Smooth muscle cell of the brain vasculature (primary cell): ENCODE data around the gene PGR.

ENCODE experiments used
- DNase-seq: peaks from one replicate; pipeline ENCODE4 v3.0.0-alpha.2; 2012; ENCODE audit warnings: low read depth, low spot score

PGR gene

DNA sequence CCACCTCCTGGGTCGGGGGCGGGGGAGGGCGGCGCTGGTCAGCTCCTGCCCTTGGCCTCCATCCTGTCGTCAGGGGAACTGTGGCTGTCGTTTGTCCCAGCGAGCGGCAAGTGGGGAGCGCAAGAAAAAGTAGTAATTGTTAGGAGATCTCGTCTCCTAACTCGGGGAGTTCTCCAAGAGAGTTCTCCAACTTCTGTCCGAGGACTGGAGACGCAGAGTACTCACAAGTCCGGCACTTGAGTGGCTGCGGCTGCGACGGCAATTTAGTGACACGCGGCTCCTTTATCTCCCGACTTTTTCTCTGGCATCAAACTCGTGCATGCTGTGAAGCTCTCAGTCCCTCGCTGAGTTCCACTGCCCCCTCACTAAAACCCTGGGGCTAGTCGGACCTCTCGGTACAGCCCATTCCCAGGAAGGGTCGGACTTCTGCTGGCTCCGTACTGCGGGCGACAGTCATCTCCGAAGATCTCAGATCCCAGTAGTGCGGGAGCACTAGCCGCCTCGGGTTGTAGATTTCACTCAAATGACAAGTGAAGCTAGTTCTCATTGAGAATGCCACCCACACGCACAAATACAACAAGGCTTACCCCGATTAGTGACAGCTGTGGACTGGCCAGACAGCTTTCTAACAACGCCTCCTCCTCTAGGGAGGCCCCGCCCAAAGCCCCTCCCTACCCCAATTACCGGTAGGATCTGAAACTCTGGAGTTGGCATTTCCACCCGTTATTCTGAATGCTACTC lies at the start of gene PGR:
Gene PGR (minus strand): TSS at position 611 of the 741 bp plus-strand sequence. CDS start 743 bp downstream, outside the sequence.
- no peak for DNase-seq

- DNase-seq = no peak
Observed at GRCh38 chr11:101176381-101176780, 46.8 kb upstream of the PGR start.

- no peak for DNase-seq
Observed at GRCh38 chr11:101169944-101170343, 40.3 kb upstream of the PGR start.

GRCh38 chr11:101166038-101166437 lies 36.4 kb upstream of the PGR start:
- DNase-seq = no peak

DNA sequence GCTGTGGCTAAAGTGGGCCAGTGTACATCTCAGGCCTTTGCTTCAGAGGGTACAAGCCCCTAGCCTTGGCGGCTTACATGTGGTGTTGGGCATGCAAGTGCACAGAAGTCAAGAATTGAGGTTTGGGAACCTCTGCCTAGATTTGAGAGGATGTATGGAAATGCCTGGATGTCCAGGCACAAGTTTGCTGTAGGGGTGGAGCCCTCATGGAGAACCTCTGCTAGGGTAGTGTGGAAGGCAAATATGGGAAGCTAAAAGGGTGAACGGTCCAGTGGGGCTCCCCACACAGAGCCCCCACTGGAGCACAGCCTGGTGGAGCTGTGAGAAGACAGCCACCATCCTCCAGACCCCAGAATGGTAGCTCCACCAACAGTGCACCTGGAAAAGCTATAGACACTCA lies 28.5 kb upstream of the PGR start:
- no peak for DNase-seq

GRCh38 chr11:101138245-101138930 lies 8.8 kb upstream of the PGR start:
- no peak for DNase-seq

GRCh38 chr11:101133190-101133589 lies 3.6 kb upstream of the PGR start:
- no peak for DNase-seq

DNA sequence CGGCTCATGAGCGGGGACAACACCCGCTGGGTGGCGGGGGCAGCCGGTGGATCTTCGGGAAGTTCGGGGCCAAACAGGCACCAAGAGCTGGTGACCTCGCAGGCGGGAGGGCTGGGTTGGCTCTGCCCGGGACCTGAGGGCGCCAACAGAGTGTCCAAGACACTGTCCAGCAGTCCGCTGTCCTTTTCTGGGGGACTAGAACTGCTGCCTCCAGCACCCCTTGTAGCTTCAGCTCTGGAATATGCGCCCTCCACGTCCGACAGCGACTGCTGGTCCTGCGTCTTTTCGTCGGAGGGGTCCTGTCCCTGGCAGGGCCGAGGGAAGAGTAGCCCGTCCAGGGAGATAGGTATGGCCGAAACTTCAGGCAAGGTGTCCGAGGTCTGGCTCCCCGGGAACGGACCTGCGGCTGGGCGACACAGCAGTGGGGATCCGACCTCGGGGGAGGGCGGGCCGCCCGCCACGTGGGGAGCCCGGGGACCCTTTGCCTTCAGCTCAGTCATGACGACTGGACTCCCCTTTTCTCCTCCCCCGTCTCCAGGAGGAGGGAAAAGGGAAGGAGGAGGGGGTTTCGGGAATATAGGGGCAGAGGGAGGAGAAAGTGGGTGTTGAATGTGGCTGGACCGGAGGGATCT lies 926 bp downstream of the PGR start:
- DNase-seq = no peak

DNA sequence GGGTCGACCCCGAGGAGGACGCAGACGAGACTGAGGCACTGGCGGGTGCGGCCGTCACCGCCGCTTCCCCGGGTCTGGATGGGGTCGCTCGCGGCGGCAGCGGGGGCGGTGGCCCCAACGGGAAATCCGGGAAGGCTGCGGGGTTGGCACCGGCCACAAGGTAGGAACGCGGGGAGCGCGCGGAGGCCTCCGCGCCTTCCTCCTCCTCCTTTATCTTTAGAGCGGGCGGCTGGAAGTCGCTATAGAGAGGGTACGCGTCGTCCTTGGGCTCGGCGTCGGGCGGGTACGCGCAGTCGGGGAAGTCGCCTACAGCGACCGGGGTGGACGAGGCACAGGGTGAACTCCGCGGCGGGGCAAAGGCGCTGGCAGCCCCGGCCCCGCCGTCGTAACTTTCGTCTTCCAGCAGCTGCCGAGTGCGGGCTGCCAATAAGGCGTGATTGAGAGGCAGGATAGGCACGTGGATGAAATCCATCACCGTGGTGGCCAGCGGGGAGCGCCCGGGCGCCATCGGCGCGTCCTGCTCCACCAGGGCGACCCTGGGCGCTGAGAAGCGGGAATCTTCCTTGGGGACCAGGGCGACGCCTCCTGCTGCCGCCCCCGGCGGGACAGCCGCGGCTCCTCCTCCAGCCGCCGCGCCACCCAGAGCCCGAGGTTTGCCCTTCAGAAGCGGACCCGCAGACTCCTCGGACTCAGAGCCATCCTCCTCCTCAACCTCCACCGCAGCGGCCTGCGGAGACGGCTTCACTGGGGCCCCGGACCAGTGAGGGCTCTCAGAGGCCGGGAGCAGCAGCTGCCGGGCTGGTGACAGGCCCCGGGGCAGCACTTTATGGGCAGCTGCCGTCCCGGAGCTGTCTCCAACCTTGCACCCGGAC lies 1.7 kb downstream of the PGR start:
- no peak for DNase-seq

GRCh38 chr11:101127197-101127698 lies 2.4 kb downstream of the PGR start:
- no peak for DNase-seq

GRCh38 chr11:101126551-101127196 lies 2.9 kb downstream of the PGR start:
- no peak for DNase-seq

GRCh38 chr11:101115671-101116160 lies 13.9 kb downstream of the PGR start:
- no peak for DNase-seq

DNA sequence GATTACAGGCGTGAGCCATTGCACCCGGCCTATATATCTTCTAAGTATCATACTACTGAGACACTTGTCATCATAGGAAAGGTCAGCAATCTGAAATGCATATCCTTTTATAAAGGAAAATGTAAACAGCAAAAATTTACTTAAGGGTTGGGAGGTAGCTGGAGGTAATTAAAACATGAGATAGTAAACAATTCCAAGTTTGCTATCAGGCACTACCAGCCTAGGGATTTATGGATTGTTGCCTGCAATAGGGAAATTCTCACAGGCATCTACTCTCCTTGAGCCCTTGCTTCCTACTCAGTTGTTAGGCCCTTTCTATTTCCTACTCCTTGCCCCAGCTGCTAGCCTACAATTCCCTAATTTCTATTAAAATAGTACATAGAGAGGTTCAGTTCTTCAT lies 16.1 kb downstream of the PGR start:
- DNase-seq = no peak

DNA sequence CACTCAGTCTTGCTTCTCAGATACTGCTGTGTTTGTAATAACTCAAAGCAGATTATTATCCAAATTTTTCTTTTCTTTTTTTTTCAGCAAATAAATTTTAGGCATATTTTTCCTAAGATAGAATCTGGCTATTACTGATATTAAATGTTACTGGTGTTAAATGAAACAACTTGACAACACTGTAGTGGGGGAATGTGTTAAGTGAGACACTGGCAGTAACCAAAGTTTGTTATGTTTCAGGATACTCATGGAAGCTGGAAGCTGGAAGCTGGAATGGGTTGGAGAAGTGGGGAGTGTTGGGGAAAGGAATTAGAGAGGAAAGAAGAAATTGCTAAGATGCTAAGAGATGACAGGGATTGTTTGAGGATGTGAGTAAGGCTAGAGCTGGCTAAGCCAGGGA lies 24.9 kb downstream of the PGR start:
- no peak for DNase-seq

- no peak for DNase-seq
Observed at GRCh38 chr11:101103433-101103832, 26.2 kb downstream of the PGR start.

DNA sequence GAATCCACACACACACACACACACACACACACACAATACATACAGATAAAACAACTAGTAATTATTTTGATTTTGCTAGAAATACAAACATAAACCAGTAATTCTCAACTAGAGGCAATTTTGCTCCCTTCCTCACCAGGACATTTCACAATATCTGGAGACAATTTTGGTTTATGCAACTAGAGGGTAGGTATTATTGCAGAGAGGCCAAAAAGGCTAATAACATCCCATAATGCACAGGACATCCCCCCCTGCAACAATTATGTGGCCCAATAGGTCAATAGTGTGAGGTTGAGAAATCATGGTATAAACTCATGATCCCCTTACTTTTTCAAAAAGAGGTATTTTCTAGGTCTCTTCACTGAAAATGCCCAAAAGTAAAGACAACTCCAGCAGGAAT lies 29.0 kb downstream of the PGR start:
- no peak for DNase-seq

DNA sequence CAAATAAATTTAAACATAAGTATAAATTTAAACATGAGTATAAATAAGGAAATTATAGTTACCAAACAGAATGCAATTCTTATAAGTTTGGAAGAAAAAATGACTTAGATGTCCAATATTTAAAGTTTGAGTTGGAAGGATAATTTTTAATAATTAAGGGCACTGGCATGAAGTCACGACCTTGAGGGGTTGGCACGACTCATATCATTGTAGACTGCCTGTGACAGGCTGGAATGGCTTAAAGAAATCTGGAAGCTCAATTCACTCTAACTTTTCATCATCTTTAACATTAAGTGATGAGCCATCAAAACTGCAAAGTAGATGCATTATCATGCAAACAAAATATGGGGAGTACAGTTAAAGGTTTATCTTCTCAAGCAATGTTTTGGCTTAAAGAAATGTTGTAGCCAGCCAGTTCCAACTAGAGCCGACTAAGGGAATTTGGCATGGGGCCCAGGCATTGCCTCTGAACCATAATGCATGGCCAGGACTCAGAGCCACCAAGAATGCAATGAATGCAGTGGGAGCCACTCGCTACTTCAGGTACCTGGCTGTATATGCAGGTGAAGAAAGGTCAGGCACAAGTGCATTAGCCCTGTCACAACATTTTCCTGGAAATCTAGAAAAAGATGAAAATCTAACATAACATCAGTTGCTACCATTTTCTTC lies 33.4 kb downstream of the PGR start:
- DNase-seq = no peak

- no peak for DNase-seq
Observed at GRCh38 chr11:101091781-101092180, 37.8 kb downstream of the PGR start.

DNA sequence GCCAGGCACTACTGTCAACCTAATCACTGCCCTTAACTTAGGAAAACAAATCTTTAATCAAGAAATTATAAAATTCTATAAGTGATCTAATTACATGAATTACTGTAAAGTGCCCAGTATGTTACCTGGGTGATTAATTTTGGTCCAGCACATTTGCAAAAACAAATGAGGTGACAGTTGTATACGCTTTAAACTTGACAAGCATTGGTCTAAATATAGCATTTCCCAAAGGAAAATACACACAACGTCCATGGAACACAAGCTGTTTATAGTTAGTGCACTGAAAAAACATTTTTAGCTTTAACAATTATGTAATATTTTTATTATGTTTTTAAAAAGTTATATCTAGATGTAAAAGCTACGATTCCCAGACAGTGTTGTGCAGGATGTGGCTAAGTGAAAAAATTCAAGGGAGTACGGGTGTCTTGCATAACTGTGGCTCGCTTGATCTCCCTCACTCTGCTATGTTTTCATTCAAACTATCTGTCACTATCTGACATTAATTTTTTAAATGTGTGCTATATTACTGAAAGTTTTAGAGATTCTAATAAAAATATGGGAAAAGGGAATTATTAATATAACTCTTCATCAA lies 38.8 kb downstream of the PGR start:
- DNase-seq = no peak

- no peak for DNase-seq
Observed at GRCh38 chr11:101083335-101083734, 46.3 kb downstream of the PGR start.
